HepG2 (cell line): ENCODE measurements around the gene N4BP2L1. TPM values are rescaled to one million over a fixed set of nuclear protein-coding genes. Genes with fewer than 3 reads are reported as not detected.
A peak's percentile ranks its signal among the peaks of the same experiment; 100 is the strongest.

Experiments used
- ARNT2 ChIP-seq: sonication (generic); formaldehyde crosslinking; IDR thresholded peaks from 2 replicates; pipeline ENCODE4 v1.8.0; 2022; ENCODE audit warnings: mild to moderate bottlenecking, low read depth, missing genetic modification reagents, moderate library complexity
- CHCHD3 ChIP-seq: sonication (generic); formaldehyde crosslinking; IDR thresholded peaks from 2 replicates; pipeline ENCODE4 v1.8.0; 2022; ENCODE audit warnings: mild to moderate bottlenecking, missing genetic modification reagents, moderate library complexity
- EZH2 ChIP-seq: conservative IDR thresholded peaks from 2 replicates; pipeline ENCODE4 v1.6.1; 2012; ENCODE audit warnings: mild to moderate bottlenecking, low read depth, low read length, moderate library complexity
- GZF1 ChIP-seq: sonication (generic); formaldehyde crosslinking; IDR thresholded peaks from 2 replicates; pipeline ENCODE4 v1.5.1; 2020; ENCODE audit warnings: mild to moderate bottlenecking, missing genetic modification reagents
- HDAC1 ChIP-seq: sonication (generic); formaldehyde crosslinking; IDR thresholded peaks from 2 replicates; pipeline ENCODE4 v1.5.1; 2020; ENCODE audit warnings: mild to moderate bottlenecking, missing genetic modification reagents
- IRF9 ChIP-seq: sonication (generic); formaldehyde crosslinking; IDR thresholded peaks from 2 replicates; pipeline ENCODE4 v1.8.0; 2022; ENCODE audit warnings: missing genetic modification reagents, mild to moderate bottlenecking, borderline replicate concordance
- MXD1 ChIP-seq: sonication (generic); formaldehyde crosslinking; IDR thresholded peaks from 2 replicates; pipeline ENCODE4 v1.4.0; 2020; ENCODE audit warnings: mild to moderate bottlenecking, missing genetic modification reagents
- MXD3 ChIP-seq: IDR thresholded peaks from 2 replicates; pipeline ENCODE4 v1.6.1; 2016; ENCODE audit warnings: mild to moderate bottlenecking, missing biosample characterization, missing genetic modification reagents
- NCOA2 ChIP-seq: sonication (generic); formaldehyde crosslinking; IDR thresholded peaks from 2 replicates; pipeline ENCODE4 v1.8.0; 2022; ENCODE audit warnings: inconsistent platforms
- RARA ChIP-seq: IDR thresholded peaks from 2 replicates; pipeline ENCODE4 v1.6.1; 2016; ENCODE audit warnings: missing genetic modification reagents, missing compliant biosample characterization
- ZBTB37 ChIP-seq: sonication (generic); formaldehyde crosslinking; IDR thresholded peaks from 2 replicates; pipeline ENCODE4 v1.4.0; 2020; ENCODE audit warnings: mild to moderate bottlenecking, missing genetic modification reagents
- ZBTB7A ChIP-seq: sonication (generic); formaldehyde crosslinking; IDR thresholded peaks from 2 replicates; pipeline ENCODE4 v1.8.0; 2022; ENCODE audit warnings: mild to moderate bottlenecking, missing genetic modification reagents
- ZNF274 ChIP-seq: sonication (generic); formaldehyde crosslinking; IDR thresholded peaks from 2 replicates; pipeline ENCODE4 v1.5.1; 2020; ENCODE audit warnings: mild to moderate bottlenecking, missing genetic modification reagents
- ZNF367 ChIP-seq: sonication (generic); formaldehyde crosslinking; IDR thresholded peaks from 2 replicates; pipeline ENCODE4 v1.4.0; 2020; ENCODE audit warnings: missing genetic modification reagents, borderline replicate concordance
- ZNF572 ChIP-seq: sonication (generic); formaldehyde crosslinking; IDR thresholded peaks from 2 replicates; pipeline ENCODE4 v1.5.1; 2020; ENCODE audit warnings: mild to moderate bottlenecking, missing genetic modification reagents
- ZNF670 ChIP-seq: sonication (generic); formaldehyde crosslinking; IDR thresholded peaks from 2 replicates; pipeline ENCODE4 v1.8.0; 2022; ENCODE audit warnings: mild to moderate bottlenecking, missing genetic modification reagents, borderline replicate concordance
- ZNF740 ChIP-seq: sonication (generic); formaldehyde crosslinking; IDR thresholded peaks from 2 replicates; pipeline ENCODE4 v1.4.0; 2020; ENCODE audit warnings: missing genetic modification reagents
- ZNF850 ChIP-seq: sonication (generic); formaldehyde crosslinking; conservative IDR thresholded peaks from 2 replicates; pipeline ENCODE4 v1.9.0; 2021; ENCODE audit warnings: mild to moderate bottlenecking, missing genetic modification reagents
- polyA plus RNA-seq, 8 experiments: library from polyadenylated mRNA; depleted of rRNA in 3 of 8; stranded (reverse) in 7 of 8; unstranded in 1 of 8; fragments of >200 nt; fragmentation: Illumina TruSeq in 4 of 8; extraction: Trizol in 4 of 8; gene quantifications; 2 replicates each; pipeline versions ENCODE4 v1.2.1 to v1.2.3, GENCODE V29; 2011 to 2016; ENCODE audit warnings: low read depth in 4 of 8, missing spikeins in 1 of 8, mixed read lengths in 1 of 8; ENCODE audit not compliant: insufficient read depth in 1 of 8
- total RNA-seq, 5 experiments: library from RNA; depleted of rRNA; stranded (reverse); fragments of >200 nt; fragmentation: Illumina TruSeq; extraction: Trizol; gene quantifications; 2 replicates each; pipeline ENCODE4 v1.2.3, GENCODE V29; 2016; ENCODE audit warnings: low read depth in 1 of 5

N4BP2L1 gene
- total and polyA plus RNA-seq, 2 of the 13 experiments (the other 11 are each of a cell fraction or from before 2014, with no cell fraction given): 13.2 to 34.5 TPM

GRCh38 chr13:32426990-32427851, 709 bp downstream of the N4BP2L1 start (continued):
- TF ChIP-seq GZF1 (CRISPR knock-in tag): 0 out of 2 replicates have a peak, but pooled peaks have one; percentile 48
- no peak for TF ChIP-seq NCOA2 (CRISPR knock-in tag)
- 0 out of 2 replicates have a peak, but pooled peaks have one; percentile 6 for TF ChIP-seq ARNT2 (CRISPR knock-in tag)
- no peak for TF ChIP-seq ZNF274 (CRISPR knock-in tag)
- 0 out of 2 replicates have a peak, but pooled peaks have one; percentile 38 for TF ChIP-seq ZBTB37 (CRISPR knock-in tag)
- no peak for TF ChIP-seq ZNF740 (CRISPR knock-in tag)
- TF ChIP-seq MXD3 (CRISPR knock-in tag): no peak
- TF ChIP-seq CHCHD3 (CRISPR knock-in tag): 0 out of 2 replicates have a peak, but pooled peaks have one; percentile 31
- 0 out of 2 replicates have a peak, but pooled peaks have one; percentile 33 for TF ChIP-seq HDAC1 (CRISPR knock-in tag)
- no peak for TF ChIP-seq ZNF850
- no peak for TF ChIP-seq EZH2
- 0 out of 2 replicates have a peak, but pooled peaks have one; percentile 41 for TF ChIP-seq ZNF367 (CRISPR knock-in tag)
- no peak for TF ChIP-seq ZNF670 (CRISPR knock-in tag)
- no peak for TF ChIP-seq ZNF572
- TF ChIP-seq MXD1 (CRISPR knock-in tag): peak; percentile 53; the same call in 1 of the 2 replicates
- 0 out of 2 replicates have a peak, but pooled peaks have one; percentile 10 for TF ChIP-seq IRF9
- no peak for TF ChIP-seq ZBTB7A (CRISPR knock-in tag)
- 0 out of 2 replicates have a peak, but pooled peaks have one; percentile 12 for TF ChIP-seq RARA (CRISPR knock-in tag)
